PC-3 (cell line): ENCODE data around the gene OR10H1. TPM values are rescaled to one million over a fixed set of nuclear protein-coding genes. Genes with fewer than 3 reads are reported as not detected.
A peak's percentile ranks its signal among the peaks of the same experiment; 100 is the strongest.
"Not testable (repeated sequence)": the region's sequence is repeated elsewhere in the genome, so short reads cannot be mapped to it uniquely, and the experiment has no call there.

Source experiments
- ATAC-seq: fragments of 200-7000 bp; cut with Tn5 transposase; 2 replicates; pipeline ENCODE4 v1.9.1; 2020; ENCODE audit warnings: mild to moderate bottlenecking, moderate library complexity
- BruUV-seq: library from RNA; stranded (reverse); fragments of 400-500 nt; replicated peaks from 2 replicates; lab custom pipeline; 2021; lab: Mats Ljungman, UMichigan
- CTCF ChIA-PET: fragments of 300-600 bp; sonication (Branson Sonifier 250); formaldehyde crosslinking; loops from one replicate; lab custom pipeline; 2022; ENCODE audit warnings: antibody characterized with exemption; lab: Charles Lee
- POLR2A ChIA-PET: fragments of 300-600 bp; sonication (Branson Sonifier 250); formaldehyde crosslinking; loops from one replicate; lab custom pipeline; 2022; ENCODE audit warnings: antibody characterized with exemption; ENCODE audit not compliant: unreplicated experiment; lab: Charles Lee
- DNase-seq: peaks from one replicate; pipeline ENCODE4 v3.0.0-alpha.2; 2015
- H2AFZ ChIP-seq: fragments of 300-600 bp; sonication (generic); 2 replicates; pipeline ENCODE4 v1.6.0; 2016; ENCODE audit warnings: antibody characterized with exemption, low read length
- H3F3A ChIP-seq: fragments of 300-600 bp; sonication (generic); one replicate; pipeline ENCODE4 v1.6.0; 2017; ENCODE audit warnings: antibody characterized with exemption, low read length, control low read depth, mild to moderate bottlenecking; ENCODE audit not compliant: unreplicated experiment
- H3K27ac ChIP-seq: fragments of 300-600 bp; sonication (generic); 2 replicates; pipeline ENCODE4 v1.5.1; 2016; ENCODE audit warnings: mild to moderate bottlenecking, low read length
- H3K27me3 ChIP-seq: fragments of 300-600 bp; sonication (generic); 2 replicates; pipeline ENCODE4 v1.6.1; 2016; ENCODE audit warnings: low read length, mixed read lengths
- H3K36me3 ChIP-seq: fragments of 300-600 bp; sonication (generic); 2 replicates; pipeline ENCODE4 v1.6.1; 2016; ENCODE audit warnings: low read depth, mixed run types, low read length, mixed read lengths
- H3K4me1 ChIP-seq: fragments of 300-600 bp; sonication (generic); 2 replicates; pipeline ENCODE4 v1.5.1; 2016; ENCODE audit warnings: low read length; ENCODE audit not compliant: insufficient read depth
- H3K4me2 ChIP-seq: fragments of 300-600 bp; sonication (generic); 2 replicates; pipeline ENCODE4 v1.6.0; 2016; ENCODE audit warnings: low read length
- H3K4me3 ChIP-seq: fragments of 300-600 bp; sonication (generic); 2 replicates; pipeline ENCODE4 v1.5.1; 2016; ENCODE audit warnings: mild to moderate bottlenecking, low read length, mixed read lengths
- H3K79me2 ChIP-seq: fragments of 300-600 bp; sonication (generic); 2 replicates; pipeline ENCODE4 v1.6.1; 2017; ENCODE audit warnings: low read length, mixed read lengths
- H3K9ac ChIP-seq: fragments of 300-600 bp; sonication (generic); 2 replicates; pipeline ENCODE4 v1.6.0; 2016; ENCODE audit warnings: mild to moderate bottlenecking, low read length
- H3K9me2 ChIP-seq: fragments of 300-600 bp; sonication (generic); replicated peaks from 2 replicates; pipeline ENCODE4 v1.6.1; 2016; ENCODE audit warnings: mixed run types, low read length, mixed read lengths
- H3K9me3 ChIP-seq: fragments of 300-600 bp; sonication (generic); 2 replicates; pipeline ENCODE4 v1.6.1; 2016; ENCODE audit warnings: low read length, mixed read lengths
- H4K20me1 ChIP-seq: fragments of 300-600 bp; sonication (generic); 2 replicates; pipeline ENCODE4 v1.6.1; 2016; ENCODE audit warnings: low read length, mixed read lengths
- EZH2 ChIP-seq: fragments of 300-600 bp; sonication (generic); IDR thresholded peaks from one replicate; pipeline ENCODE4 v1.6.1; 2017; ENCODE audit warnings: antibody characterized with exemption, mild to moderate bottlenecking, low read length; ENCODE audit not compliant: unreplicated experiment
- EZH2phosphoT487 ChIP-seq: fragments of 300-600 bp; sonication (generic); IDR thresholded peaks from 2 replicates; pipeline ENCODE4 v1.6.1; 2018; ENCODE audit warnings: mild to moderate bottlenecking, antibody characterized with exemption, low read length, borderline replicate concordance
- intact Hi-C: fragments of 100-400 bp; cut with micrococcal nuclease; formaldehyde crosslinking; loops from 2 replicates; pipeline ENCODE4 v1.9.0; 2023
- total RNA-seq: library from RNA; depleted of rRNA; stranded (reverse); fragments of >200 nt; gene quantifications from 2 replicates; pipeline ENCODE4 v1.2.3, GENCODE V29; 2014
- TF ChIP-seq, protein P1 (sequence below): fragments of 300-600 bp; sonication (generic); conservative IDR thresholded peaks from 2 replicates; pipeline ENCODE4 v1.5.1; 2017; ENCODE audit warnings: antibody characterized with exemption, low read depth, mild to moderate bottlenecking, low read length

Gene OR10H1
- total RNA-seq, 1 experiment from 2014 or later: not detected

- no peaks in the 10 kb centered on the region for H3K79me2 ChIP-seq
- TF ChIP-seq EZH2phosphoT487: no peak
- TF ChIP-seq EZH2: no peak
- TF ChIP-seq, protein P1, sequence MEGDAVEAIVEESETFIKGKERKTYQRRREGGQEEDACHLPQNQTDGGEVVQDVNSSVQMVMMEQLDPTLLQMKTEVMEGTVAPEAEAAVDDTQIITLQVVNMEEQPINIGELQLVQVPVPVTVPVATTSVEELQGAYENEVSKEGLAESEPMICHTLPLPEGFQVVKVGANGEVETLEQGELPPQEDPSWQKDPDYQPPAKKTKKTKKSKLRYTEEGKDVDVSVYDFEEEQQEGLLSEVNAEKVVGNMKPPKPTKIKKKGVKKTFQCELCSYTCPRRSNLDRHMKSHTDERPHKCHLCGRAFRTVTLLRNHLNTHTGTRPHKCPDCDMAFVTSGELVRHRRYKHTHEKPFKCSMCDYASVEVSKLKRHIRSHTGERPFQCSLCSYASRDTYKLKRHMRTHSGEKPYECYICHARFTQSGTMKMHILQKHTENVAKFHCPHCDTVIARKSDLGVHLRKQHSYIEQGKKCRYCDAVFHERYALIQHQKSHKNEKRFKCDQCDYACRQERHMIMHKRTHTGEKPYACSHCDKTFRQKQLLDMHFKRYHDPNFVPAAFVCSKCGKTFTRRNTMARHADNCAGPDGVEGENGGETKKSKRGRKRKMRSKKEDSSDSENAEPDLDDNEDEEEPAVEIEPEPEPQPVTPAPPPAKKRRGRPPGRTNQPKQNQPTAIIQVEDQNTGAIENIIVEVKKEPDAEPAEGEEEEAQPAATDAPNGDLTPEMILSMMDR: no peak
- H3K4me1 ChIP-seq: peaks cover 29% of the 10 kb centered on the region
- no peak overlapping the region for H3K9ac ChIP-seq
- ChIA-PET CTCF (no interaction called here), POLR2A (no interaction called here)
- H2AFZ ChIP-seq: no peak overlapping the region
- H3K27ac ChIP-seq: no peak overlapping the region
- H4K20me1 ChIP-seq: no peaks in the 10 kb centered on the region
- no peak for DNase-seq
- intact Hi-C loops: no loop called here
- BruUV-seq: no TSS peak
- no peaks in the 10 kb centered on the region for H3K9me3 ChIP-seq
- H3K4me3 ChIP-seq: no peak overlapping the region
- H3K9me2 ChIP-seq: no peaks in the 10 kb centered on the region
- no peaks in the 10 kb centered on the region for H3K27me3 ChIP-seq
- H3K4me2 ChIP-seq: no peak overlapping the region
- H3K36me3 ChIP-seq: no peaks in the 10 kb centered on the region
- no peaks in the 10 kb centered on the region for H3F3A ChIP-seq
- ATAC-seq: no peak
Measured at GRCh38 chr19:15831626-15832025, 16.2 kb upstream of the OR10H1 start.

- H3K36me3 ChIP-seq: no peaks in the 10 kb centered on the region
- no peak overlapping the region for H3K4me2 ChIP-seq
- ChIA-PET CTCF (no interaction called here), POLR2A (no interaction called here)
- no peaks in the 10 kb centered on the region for H4K20me1 ChIP-seq
- no peaks in the 10 kb centered on the region for H3K79me2 ChIP-seq
- DNase-seq (no peak), ATAC-seq (no peak)
- no peak overlapping the region for H2AFZ ChIP-seq
- no peak overlapping the region for H3K4me3 ChIP-seq
- TF ChIP-seq EZH2phosphoT487: no peak
- TF ChIP-seq, protein P1: no peak
- no peak for TF ChIP-seq EZH2
- H3K9me3 ChIP-seq: no peaks in the 10 kb centered on the region
- H3F3A ChIP-seq: no peaks in the 10 kb centered on the region
- H3K27ac ChIP-seq: no peak overlapping the region
- H3K9ac ChIP-seq: no peak overlapping the region
- H3K27me3 ChIP-seq: no peaks in the 10 kb centered on the region
- no peaks in the 10 kb centered on the region for H3K9me2 ChIP-seq
- peaks cover 16% of the 10 kb centered on the region for H3K4me1 ChIP-seq
- BruUV-seq: no TSS peak
- intact Hi-C loops: no loop called here
Measured at GRCh38 chr19:15829786-15830185, 14.3 kb upstream of the OR10H1 start.

- no peak overlapping the region for H2AFZ ChIP-seq
- no peak overlapping the region for H3K4me3 ChIP-seq
- H3K4me2 ChIP-seq: no peak overlapping the region
- ChIA-PET POLR2A (no interaction called here), CTCF (no interaction called here)
- no peaks in the 10 kb centered on the region for H4K20me1 ChIP-seq
- TF ChIP-seq EZH2phosphoT487 (no peak), EZH2 (no peak)
- TF ChIP-seq, protein P1: no peak
- H3K9me2 ChIP-seq: no peaks in the 10 kb centered on the region
- ATAC-seq (no peak), DNase-seq (no peak)
- H3K27me3 ChIP-seq: no peaks in the 10 kb centered on the region
- H3K79me2 ChIP-seq: no peaks in the 10 kb centered on the region
- no peaks in the 10 kb centered on the region for H3K36me3 ChIP-seq
- peaks cover 16% of the 10 kb centered on the region for H3K4me1 ChIP-seq
- H3K27ac ChIP-seq: no peak overlapping the region
- H3K9me3 ChIP-seq: no peaks in the 10 kb centered on the region
- BruUV-seq: TSS peak; percentile 67
- no peak overlapping the region for H3K9ac ChIP-seq
- no peaks in the 10 kb centered on the region for H3F3A ChIP-seq
- intact Hi-C loops: no loop called here
Measured at GRCh38 chr19:15829306-15829698, 13.8 kb upstream of the OR10H1 start.

DNA sequence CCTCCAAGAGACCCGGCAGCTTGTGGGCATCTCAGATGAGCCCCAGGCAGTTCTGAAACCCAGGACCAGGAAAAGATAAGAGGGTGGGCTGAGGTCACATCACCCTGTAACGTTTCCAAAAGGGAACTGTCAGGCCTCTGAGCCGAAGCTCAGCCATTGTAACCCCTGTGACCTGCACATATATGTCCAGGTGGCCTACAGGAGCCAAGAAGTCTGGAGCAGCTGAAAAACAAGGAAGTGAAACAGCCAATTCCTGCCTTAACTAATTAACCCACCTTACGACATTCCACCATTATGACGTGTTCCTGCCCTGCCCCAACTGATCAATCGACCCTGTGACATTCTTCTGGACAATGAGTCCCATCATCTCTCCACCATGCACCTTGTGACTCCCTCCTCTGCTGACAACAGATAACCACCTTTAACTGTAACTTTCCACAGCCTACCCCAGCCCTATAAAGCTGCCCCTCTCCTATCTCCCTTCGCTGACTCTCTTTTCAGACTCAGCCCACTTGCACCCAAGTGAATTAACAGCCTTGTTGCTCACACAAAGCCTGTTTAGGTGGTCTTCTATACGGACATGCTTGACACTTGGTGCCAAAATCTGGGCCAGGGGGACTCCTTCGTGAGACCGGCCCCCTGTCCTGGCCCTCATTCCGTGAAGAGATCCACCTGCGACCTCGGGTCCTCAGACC is 13.3 kb upstream of the OR10H1 start:
- H3K79me2 ChIP-seq, H3F3A ChIP-seq, H4K20me1 ChIP-seq, CTCF ChIA-PET, intact Hi-C loops, H3K9me3 ChIP-seq, H3K4me3 ChIP-seq, H3K9me2 ChIP-seq, H3K27me3 ChIP-seq, POLR2A ChIA-PET, H3K4me2 ChIP-seq, H3K9ac ChIP-seq, H3K27ac ChIP-seq, H3K36me3 ChIP-seq, BruUV-seq: not testable (repeated sequence)
- H3K4me1 ChIP-seq: peaks cover 14% of the 10 kb centered on the region
- peak; percentile 43 for DNase-seq
- peak; percentile 22; the same call in 1 of the 2 replicates for ATAC-seq
- H2AFZ ChIP-seq: peak overlapping the region; percentile 22; the same call in 1 of the 2 replicates
